Testis (tissue), 2 donors: ENCODE measurements around the gene NAPSA.
"Not testable (repeated sequence)": the region's sequence is repeated elsewhere in the genome, so short reads cannot be mapped to it uniquely, and the experiment has no call there.

Source experiments
- POLR2A ChIP-seq: fragments of 450-650 bp; IDR thresholded peaks from one replicate; pipeline ENCODE4 v1.6.1; 2017; ENCODE audit warnings: antibody characterized with exemption, mild to moderate bottlenecking, moderate library complexity
- TF ChIP-seq, protein P1 (sequence below), 3 experiments: fragments of 450-650 bp in 2 of 3; fragments of 200-600 bp in 1 of 3; sonication (generic) in 1 of 3; IDR thresholded peaks; one replicate each; pipeline ENCODE4 v1.5.1; 2016 to 2019; ENCODE audit warnings: antibody characterized with exemption in 3 of 3, mild to moderate bottlenecking in 2 of 3, moderate library complexity in 1 of 3

GRCh38 chr19:50329926-50330294 lies 35.5 kb downstream of the NAPSA start:
- TF ChIP-seq, protein P1, sequence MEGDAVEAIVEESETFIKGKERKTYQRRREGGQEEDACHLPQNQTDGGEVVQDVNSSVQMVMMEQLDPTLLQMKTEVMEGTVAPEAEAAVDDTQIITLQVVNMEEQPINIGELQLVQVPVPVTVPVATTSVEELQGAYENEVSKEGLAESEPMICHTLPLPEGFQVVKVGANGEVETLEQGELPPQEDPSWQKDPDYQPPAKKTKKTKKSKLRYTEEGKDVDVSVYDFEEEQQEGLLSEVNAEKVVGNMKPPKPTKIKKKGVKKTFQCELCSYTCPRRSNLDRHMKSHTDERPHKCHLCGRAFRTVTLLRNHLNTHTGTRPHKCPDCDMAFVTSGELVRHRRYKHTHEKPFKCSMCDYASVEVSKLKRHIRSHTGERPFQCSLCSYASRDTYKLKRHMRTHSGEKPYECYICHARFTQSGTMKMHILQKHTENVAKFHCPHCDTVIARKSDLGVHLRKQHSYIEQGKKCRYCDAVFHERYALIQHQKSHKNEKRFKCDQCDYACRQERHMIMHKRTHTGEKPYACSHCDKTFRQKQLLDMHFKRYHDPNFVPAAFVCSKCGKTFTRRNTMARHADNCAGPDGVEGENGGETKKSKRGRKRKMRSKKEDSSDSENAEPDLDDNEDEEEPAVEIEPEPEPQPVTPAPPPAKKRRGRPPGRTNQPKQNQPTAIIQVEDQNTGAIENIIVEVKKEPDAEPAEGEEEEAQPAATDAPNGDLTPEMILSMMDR (IDR thresholded peaks at IDR 0.05): not testable (repeated sequence)
- TF ChIP-seq POLR2A: not testable (repeated sequence)
